WERI-Rb-1 (cell line): ENCODE measurements around the gene KCNH2.
"Not testable (repeated sequence)": the region's sequence is repeated elsewhere in the genome, so short reads cannot be mapped to it uniquely, and the experiment has no call there.

Source experiments
- DNase-seq: peaks from one replicate; pipeline ENCODE4 v3.0.0-alpha.2; 2020
- H3K27ac ChIP-seq: fragments of 250-450 bp; sonication (Bioruptor Pico); 2 replicates; pipeline ENCODE4 v1.5.1; 2020; ENCODE audit warnings: mild to moderate bottlenecking, moderate library complexity
- H3K27me3 ChIP-seq: fragments of 250-450 bp; sonication (Bioruptor Pico); 2 replicates; pipeline ENCODE4 v1.5.1; 2021; ENCODE audit warnings: mild to moderate bottlenecking, low read depth, moderate library complexity; ENCODE audit not compliant: insufficient read depth, severe bottlenecking
- H3K36me3 ChIP-seq: fragments of 250-450 bp; sonication (Bioruptor Pico); 2 replicates; pipeline ENCODE4 v1.5.1; 2020; ENCODE audit warnings: mild to moderate bottlenecking, moderate library complexity
- H3K4me3 ChIP-seq: 2 replicates; pipeline ENCODE4 v1.5.1; 2011; ENCODE audit warnings: low read depth, mild to moderate bottlenecking, control low read depth, low read length
- H3K9me3 ChIP-seq: fragments of 250-450 bp; sonication (Bioruptor Pico); 2 replicates; pipeline ENCODE4 v1.5.1; 2021; ENCODE audit warnings: mild to moderate bottlenecking, moderate library complexity; ENCODE audit not compliant: severe bottlenecking
- TF ChIP-seq, protein P1 (sequence below): IDR thresholded peaks from 2 replicates; pipeline ENCODE4 v1.5.1; 2011; ENCODE audit warnings: low read depth, mild to moderate bottlenecking, control low read depth, inconsistent platforms, low read length

The KCNH2 gene

DNA sequence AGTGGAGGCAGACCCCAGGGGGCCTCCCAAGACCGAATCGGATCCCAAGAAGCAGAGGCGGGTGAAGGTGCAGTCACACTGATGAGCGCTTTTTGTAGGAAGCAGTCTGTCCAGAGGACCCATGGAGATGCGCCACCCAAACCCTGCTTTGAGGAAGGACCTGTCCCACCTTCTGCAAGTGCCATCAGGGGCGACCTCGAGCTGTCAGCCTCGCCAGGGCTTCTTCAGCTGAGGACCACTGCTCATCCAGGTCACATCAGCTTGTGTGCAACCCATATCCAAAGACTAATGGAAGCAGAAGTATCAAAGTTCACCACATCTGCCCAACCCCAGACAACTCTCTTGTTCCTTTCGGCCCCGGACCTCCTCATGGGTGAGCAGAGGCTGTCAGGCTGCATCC is 61.5 kb downstream of the KCNH2 start:
- no peak for DNase-seq
- Histone ChIP-seq H3K27ac (no peak overlapping the region), H3K36me3 (no peaks in the 10 kb centered on the region), H3K9me3 (no peaks in the 10 kb centered on the region), H3K27me3 (no peaks in the 10 kb centered on the region), H3K4me3 (no peak overlapping the region)
- TF ChIP-seq, protein P1, sequence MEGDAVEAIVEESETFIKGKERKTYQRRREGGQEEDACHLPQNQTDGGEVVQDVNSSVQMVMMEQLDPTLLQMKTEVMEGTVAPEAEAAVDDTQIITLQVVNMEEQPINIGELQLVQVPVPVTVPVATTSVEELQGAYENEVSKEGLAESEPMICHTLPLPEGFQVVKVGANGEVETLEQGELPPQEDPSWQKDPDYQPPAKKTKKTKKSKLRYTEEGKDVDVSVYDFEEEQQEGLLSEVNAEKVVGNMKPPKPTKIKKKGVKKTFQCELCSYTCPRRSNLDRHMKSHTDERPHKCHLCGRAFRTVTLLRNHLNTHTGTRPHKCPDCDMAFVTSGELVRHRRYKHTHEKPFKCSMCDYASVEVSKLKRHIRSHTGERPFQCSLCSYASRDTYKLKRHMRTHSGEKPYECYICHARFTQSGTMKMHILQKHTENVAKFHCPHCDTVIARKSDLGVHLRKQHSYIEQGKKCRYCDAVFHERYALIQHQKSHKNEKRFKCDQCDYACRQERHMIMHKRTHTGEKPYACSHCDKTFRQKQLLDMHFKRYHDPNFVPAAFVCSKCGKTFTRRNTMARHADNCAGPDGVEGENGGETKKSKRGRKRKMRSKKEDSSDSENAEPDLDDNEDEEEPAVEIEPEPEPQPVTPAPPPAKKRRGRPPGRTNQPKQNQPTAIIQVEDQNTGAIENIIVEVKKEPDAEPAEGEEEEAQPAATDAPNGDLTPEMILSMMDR = no peak

DNA sequence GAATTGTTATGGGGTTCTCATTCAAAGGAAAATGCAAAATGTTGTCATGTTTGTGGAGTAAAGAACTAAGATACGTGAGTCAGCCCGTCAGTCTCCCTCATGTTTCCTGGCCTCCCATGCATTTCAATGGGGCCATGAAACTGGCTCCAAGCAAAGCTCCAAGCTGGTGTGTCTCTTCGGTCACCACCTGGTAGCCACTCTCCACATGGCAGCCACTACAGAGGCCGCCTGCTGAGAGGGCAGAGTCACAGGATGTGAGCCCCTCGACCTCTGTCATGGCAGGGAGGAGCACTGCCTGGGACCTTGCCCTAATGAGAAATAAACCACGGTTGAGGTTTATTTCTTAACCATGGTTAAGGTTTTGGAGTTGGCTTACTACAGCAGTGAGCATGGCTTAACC is 63.2 kb downstream of the KCNH2 start:
- Histone ChIP-seq H3K27me3 (no peaks in the 10 kb centered on the region), H3K9me3 (no peaks in the 10 kb centered on the region), H3K36me3 (no peaks in the 10 kb centered on the region), H3K27ac (no peak overlapping the region), H3K4me3 (no peak overlapping the region)
- no peak for DNase-seq
- TF ChIP-seq, protein P1 = no peak

DNA sequence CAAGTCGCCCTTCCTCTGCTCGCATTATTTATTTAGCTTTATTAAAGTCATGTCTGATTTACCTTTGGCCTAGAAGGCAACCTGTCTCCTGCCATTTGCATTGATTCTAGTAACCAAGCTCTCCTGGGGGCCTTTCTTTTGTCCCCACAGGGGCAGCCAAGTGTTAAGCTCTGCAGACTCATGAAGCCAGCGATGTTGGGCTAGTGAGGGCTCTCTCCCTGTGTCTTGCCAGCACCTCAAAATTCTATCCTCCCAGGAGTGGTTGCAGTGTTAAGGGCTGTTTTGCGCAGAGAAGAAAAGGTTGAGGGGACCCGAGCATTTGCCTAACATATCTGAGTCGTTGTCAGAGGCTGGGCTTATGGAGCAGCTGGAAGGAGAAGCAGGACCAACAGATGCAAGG is 63.9 kb downstream of the KCNH2 start:
- DNase-seq = no peak
- H3K9me3 ChIP-seq = no peaks in the 10 kb centered on the region
- H3K36me3 ChIP-seq = no peaks in the 10 kb centered on the region
- no peaks in the 10 kb centered on the region for H3K27me3 ChIP-seq
- TF ChIP-seq, protein P1 = no peak
- H3K4me3 ChIP-seq = no peak overlapping the region
- no peak overlapping the region for H3K27ac ChIP-seq

GRCh38 chr7:150912427-150912826 is 65.7 kb downstream of the KCNH2 start:
- DNase-seq = no peak
- H3K9me3 ChIP-seq = no peaks in the 10 kb centered on the region
- no peaks in the 10 kb centered on the region for H3K27me3 ChIP-seq
- H3K27ac ChIP-seq = no peak overlapping the region
- no peak overlapping the region for H3K4me3 ChIP-seq
- TF ChIP-seq, protein P1 = no peak
- H3K36me3 ChIP-seq = no peaks in the 10 kb centered on the region

DNA sequence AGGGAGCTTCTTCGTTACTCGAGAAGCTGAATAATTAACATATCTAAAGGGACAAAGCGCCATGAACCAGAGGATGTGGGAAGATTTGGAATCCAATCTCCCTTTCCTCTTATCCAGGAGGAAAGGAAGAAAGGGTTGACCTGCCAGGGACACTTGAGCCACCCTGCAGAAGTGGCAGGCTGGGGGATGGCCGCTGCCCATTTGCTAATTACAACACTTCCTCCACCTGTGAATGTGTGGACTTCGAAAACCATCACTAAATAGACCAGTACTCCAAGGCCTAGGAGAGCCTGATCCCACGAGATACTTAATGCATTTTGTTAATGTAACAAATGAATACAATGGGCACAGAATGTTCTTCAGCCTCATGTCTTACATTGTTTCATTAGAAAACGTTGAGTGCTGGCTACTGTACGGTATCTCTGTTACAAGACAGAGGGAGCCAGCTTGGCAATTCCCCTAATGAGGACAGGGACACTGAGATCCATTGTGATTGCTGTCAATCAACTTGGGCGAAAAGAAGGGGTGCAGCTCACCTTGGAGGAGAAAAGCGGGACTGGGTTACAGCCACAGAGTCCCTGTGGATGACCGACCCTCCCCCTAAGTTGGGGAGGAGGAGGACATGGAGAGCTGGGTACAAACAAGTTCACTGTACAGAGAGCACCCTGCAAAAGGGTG is 66.4 kb downstream of the KCNH2 start:
- Histone ChIP-seq H3K4me3 (no peak overlapping the region), H3K27me3 (no peaks in the 10 kb centered on the region)
- TF ChIP-seq, protein P1 = no peak

DNA sequence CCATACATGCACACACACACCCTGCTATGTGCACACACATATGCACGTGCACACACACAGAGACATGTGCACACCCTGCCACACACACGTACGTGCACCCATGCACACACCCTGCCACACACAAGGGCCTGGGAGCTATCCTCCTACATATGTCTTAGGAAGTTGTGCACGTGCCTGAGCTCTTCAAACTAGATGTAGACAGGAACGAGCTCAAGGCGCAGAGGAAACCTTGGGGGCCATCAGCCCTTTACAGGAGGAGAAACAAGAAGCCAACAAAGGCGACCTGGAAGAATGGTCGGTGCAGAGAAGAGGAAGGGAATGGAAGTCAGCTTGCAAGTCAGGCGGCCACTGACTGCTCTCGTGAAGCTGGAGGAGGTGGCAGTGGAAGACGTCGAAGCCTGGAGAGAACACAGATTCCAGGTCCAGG is 67.1 kb downstream of the KCNH2 start:
- Histone ChIP-seq H3K4me3 (no peak overlapping the region), H3K9me3 (no peaks in the 10 kb centered on the region), H3K27ac (no peak overlapping the region), H3K27me3 (no peaks in the 10 kb centered on the region), H3K36me3 (no peaks in the 10 kb centered on the region)
- no peak for DNase-seq
- TF ChIP-seq, protein P1 = no peak

More for the DNA sequence above, 66.4 kb downstream of the KCNH2 start:
- H3K27ac ChIP-seq = no peak overlapping the region
- no peaks in the 10 kb centered on the region for H3K9me3 ChIP-seq
- no peak for DNase-seq
- H3K36me3 ChIP-seq = no peaks in the 10 kb centered on the region

DNA sequence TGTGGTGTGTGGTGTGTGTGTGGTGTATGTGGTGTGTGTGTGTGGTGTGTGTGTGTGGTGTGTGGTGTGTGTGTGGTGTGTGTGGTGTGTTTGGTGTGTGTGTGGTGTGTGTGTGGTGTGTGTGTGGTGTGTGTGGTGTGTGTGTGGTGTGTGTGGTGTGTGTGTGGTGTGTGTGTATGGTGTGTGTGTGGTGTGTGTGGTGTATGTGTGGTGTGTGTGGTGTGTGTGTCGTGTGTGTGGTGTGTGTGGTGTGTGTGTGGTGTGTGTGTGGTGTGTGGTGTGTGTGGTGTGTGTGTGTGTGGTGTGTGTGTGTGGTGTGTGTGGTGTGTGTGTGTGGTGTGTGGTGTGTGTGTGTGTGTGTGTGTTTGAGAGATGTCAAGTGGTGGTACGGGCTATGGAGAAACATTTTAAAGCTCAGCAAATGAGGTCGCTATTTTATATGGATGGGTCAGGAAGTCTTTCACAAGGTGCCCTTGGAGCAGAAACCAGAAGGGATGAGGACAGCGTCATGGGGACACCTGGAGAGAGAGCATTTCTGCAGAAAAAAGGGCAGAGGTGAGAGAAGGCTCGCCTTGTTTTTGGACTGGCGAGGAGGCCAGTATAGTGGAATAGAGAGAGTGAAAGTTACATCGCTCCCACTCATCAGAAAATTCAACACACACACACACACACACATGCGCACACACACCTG is 67.7 kb downstream of the KCNH2 start:
- not testable (repeated sequence) for H3K36me3 ChIP-seq, H3K4me3 ChIP-seq, H3K27ac ChIP-seq, H3K9me3 ChIP-seq, H3K27me3 ChIP-seq, DNase-seq
